Neural cell (in vitro differentiated cells): ENCODE results near the gene ARID1B. TPM values are rescaled to one million over a fixed set of nuclear protein-coding genes. Genes with fewer than 3 reads are reported as not detected.
A peak's percentile ranks its signal among the peaks of the same experiment; 100 is the strongest.

ENCODE experiments used
- H2AFZ ChIP-seq: fragments of 200-600, 300-800 bp; sonication (generic), shearing (Covaris generic); 2 replicates; pipeline ENCODE4 v1.6.0; 2014; ENCODE audit warnings: low read depth, mild to moderate bottlenecking, antibody characterized with exemption, low read length, moderate library complexity
- H3F3A ChIP-seq: fragments of 200-600 bp; shearing (Covaris generic); 2 replicates; pipeline ENCODE4 v1.6.1; 2016; ENCODE audit warnings: mild to moderate bottlenecking, moderate library complexity, mixed read lengths, antibody characterized with exemption, low read length; ENCODE audit not compliant: insufficient read depth, poor library complexity, severe bottlenecking
- H3K27ac ChIP-seq: fragments of 200-600, 300-800 bp; sonication (generic), shearing (Covaris generic); 2 replicates; pipeline ENCODE4 v1.5.1; 2014; ENCODE audit warnings: mild to moderate bottlenecking, low read length, moderate library complexity
- H3K27me3 ChIP-seq: fragments of 300-800, 200-600 bp; sonication (generic), shearing (Covaris generic); 2 replicates; pipeline ENCODE4 v1.6.0; 2014; ENCODE audit warnings: mild to moderate bottlenecking, low read depth, low read length, moderate library complexity; ENCODE audit not compliant: insufficient read depth
- H3K36me3 ChIP-seq: fragments of 300-800, 200-600 bp; sonication (generic), shearing (Covaris generic); 2 replicates; pipeline ENCODE4 v1.5.1; 2014; ENCODE audit warnings: mild to moderate bottlenecking, antibody characterized with exemption, low read length, moderate library complexity; ENCODE audit not compliant: insufficient read depth
- H3K4me2 ChIP-seq: fragments of 300-800, 200-600 bp; sonication (generic), shearing (Covaris generic); 2 replicates; pipeline ENCODE4 v1.6.0; 2014; ENCODE audit warnings: mild to moderate bottlenecking, low read length
- H3K4me3 ChIP-seq: fragments of 300-800, 200-600 bp; sonication (generic), shearing (Covaris generic); 2 replicates; pipeline ENCODE4 v1.5.1; 2014; ENCODE audit warnings: mild to moderate bottlenecking, low read length, moderate library complexity
- H3K79me2 ChIP-seq: fragments of 200-600 bp; shearing (Covaris generic); replicated peaks from 2 replicates; pipeline ENCODE4 v1.6.0; 2014; ENCODE audit warnings: mild to moderate bottlenecking, low read length, moderate library complexity; ENCODE audit not compliant: insufficient read depth
- H3K9ac ChIP-seq: fragments of 300-800, 200-600 bp; sonication (generic), shearing (Covaris generic); 2 replicates; pipeline ENCODE4 v1.6.1; 2016; ENCODE audit warnings: mild to moderate bottlenecking, low read length, mixed read lengths
- H3K9me2 ChIP-seq: fragments of 200-600 bp; shearing (Covaris generic); 2 replicates; pipeline ENCODE4 v1.6.1; 2016; ENCODE audit warnings: mild to moderate bottlenecking, low read length, mixed read lengths; ENCODE audit not compliant: insufficient read depth
- H3K9me3 ChIP-seq: fragments of 200-600, 300-800 bp; sonication (generic), shearing (Covaris generic); 2 replicates; pipeline ENCODE4 v1.6.1; 2016; ENCODE audit warnings: mild to moderate bottlenecking, mixed run types, low read length, moderate library complexity, mixed read lengths
- H4K20me1 ChIP-seq: fragments of 200-600 bp; shearing (Covaris generic); 2 replicates; pipeline ENCODE4 v1.6.1; 2016; ENCODE audit warnings: mild to moderate bottlenecking, mixed run types; ENCODE audit not compliant: insufficient read depth
- EP300 ChIP-seq: fragments of 450-650 bp; conservative IDR thresholded peaks from 2 replicates; pipeline ENCODE4 v1.6.1; 2014; ENCODE audit warnings: antibody characterized with exemption, mild to moderate bottlenecking, moderate library complexity; ENCODE audit not compliant: poor library complexity, severe bottlenecking
- EZH2 ChIP-seq: fragments of 200-600, 300-800 bp; shearing (Covaris generic), sonication (generic); IDR thresholded peaks from 2 replicates; pipeline ENCODE4 v1.6.1; 2014; ENCODE audit warnings: antibody characterized with exemption, low read length, borderline replicate concordance, mild to moderate bottlenecking; ENCODE audit not compliant: insufficient read depth, poor library complexity, severe bottlenecking
- MXI1 ChIP-seq: fragments of 450-650 bp; conservative IDR thresholded peaks from 2 replicates; pipeline ENCODE4 v1.6.1; 2014; ENCODE audit warnings: antibody characterized with exemption, mild to moderate bottlenecking; ENCODE audit not compliant: poor library complexity, severe bottlenecking
- POLR2AphosphoS5 ChIP-seq: IDR thresholded peaks from 2 replicates; pipeline ENCODE4 v1.6.1; 2012
- RAD21 ChIP-seq: fragments of 450-650 bp; conservative IDR thresholded peaks from 2 replicates; pipeline ENCODE4 v1.6.1; 2014; ENCODE audit warnings: antibody characterized with exemption, mild to moderate bottlenecking, moderate library complexity
- SMC3 ChIP-seq: fragments of 450-650 bp; conservative IDR thresholded peaks from 2 replicates; pipeline ENCODE4 v1.6.1; 2014; ENCODE audit warnings: antibody characterized with exemption, mild to moderate bottlenecking, moderate library complexity; ENCODE audit not compliant: poor library complexity
- TAF1 ChIP-seq: IDR thresholded peaks from 2 replicates; pipeline ENCODE4 v1.6.1; 2012; ENCODE audit warnings: low read depth
- polyA plus RNA-seq: library from polyadenylated mRNA; depleted of rRNA; stranded (reverse); fragments of >200 nt; gene quantifications from 2 replicates; pipeline ENCODE4 v1.2.3, GENCODE V29; 2014
- TF ChIP-seq, protein P1 (sequence below): fragments of 450-650 bp; IDR thresholded peaks from 2 replicates; pipeline ENCODE4 v1.5.1; 2014; ENCODE audit warnings: antibody characterized with exemption, mild to moderate bottlenecking, moderate library complexity; ENCODE audit not compliant: poor library complexity, severe bottlenecking
- TF ChIP-seq, protein P2 (sequence below): IDR thresholded peaks from 2 replicates; pipeline ENCODE4 v1.6.1; 2012; ENCODE audit warnings: borderline replicate concordance

Gene ARID1B
- polyA plus RNA-seq, 1 donor from 2014 or later, result 35.0 TPM

DNA sequence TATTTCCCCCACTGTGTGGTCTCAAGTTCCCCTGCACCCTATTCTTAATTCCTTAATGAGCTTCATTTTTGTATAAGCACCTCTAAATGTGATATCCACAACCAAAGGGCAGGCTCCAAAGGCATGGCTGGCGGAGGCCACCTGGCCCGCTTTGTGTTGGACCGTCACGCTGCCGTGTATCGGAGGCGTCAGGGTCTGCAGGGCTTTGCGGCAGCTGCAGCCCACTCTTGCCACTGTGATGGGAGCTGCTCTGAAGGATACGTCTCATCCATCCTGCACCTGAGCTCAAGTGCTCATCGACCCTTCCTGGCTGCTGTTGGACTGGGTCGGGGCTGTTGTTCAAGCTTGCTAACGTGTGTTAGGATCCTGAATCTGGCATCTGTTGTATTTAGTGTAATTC lies 177.6 kb downstream of the ARID1B start:
- H3K79me2 ChIP-seq, result peaks cover 75% of the 10 kb centered on the region

DNA sequence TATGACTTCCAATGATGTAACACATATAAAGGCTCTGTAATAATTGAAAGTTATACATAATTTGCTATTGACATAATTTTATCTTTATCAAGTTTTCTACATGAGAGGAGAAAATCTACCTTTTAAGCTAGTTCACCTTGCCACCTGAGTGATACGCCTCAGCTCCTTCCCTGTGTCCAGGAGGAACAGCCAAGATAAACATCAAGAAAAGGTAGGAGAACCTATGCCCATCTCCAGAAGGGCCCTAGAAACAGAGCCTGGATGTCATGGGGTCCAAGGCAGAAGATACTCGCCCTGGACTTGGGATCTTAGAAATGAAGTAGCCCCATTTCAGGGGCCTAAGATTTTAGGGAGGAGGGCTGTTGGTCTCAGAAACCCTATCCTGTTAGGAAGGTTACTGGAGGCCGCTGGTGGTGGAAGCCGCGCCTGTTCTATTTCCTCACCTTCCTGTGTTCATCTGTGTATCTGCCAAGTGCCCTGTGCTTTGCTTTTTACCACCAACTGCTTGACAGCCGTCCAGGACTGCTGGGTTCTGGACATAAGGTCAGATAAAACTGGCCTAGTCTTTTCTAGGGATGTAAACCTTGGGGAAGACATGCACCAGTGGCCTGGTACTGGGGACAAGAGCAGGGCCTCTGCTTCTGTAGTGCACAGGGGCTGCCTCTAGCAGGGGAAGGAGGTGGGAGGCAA lies 178.5 kb downstream of the ARID1B start:
- H3K4me2 ChIP-seq, result no peak overlapping the region
- H3K9me3 ChIP-seq, result no peaks in the 10 kb centered on the region
- H3K36me3 ChIP-seq, result no peaks in the 10 kb centered on the region
- TF ChIP-seq TAF1 (no peak), EP300 (no peak), SMC3 (no peak)
- peak overlapping the region; percentile 87 for H3K27ac ChIP-seq
- H3K27me3 ChIP-seq, result no peaks in the 10 kb centered on the region
- H3K9ac ChIP-seq, result no peak overlapping the region
- H2AFZ ChIP-seq, result no peak overlapping the region
- no peaks in the 10 kb centered on the region for H4K20me1 ChIP-seq
- peaks cover 72% of the 10 kb centered on the region for H3K79me2 ChIP-seq
- H3K9me2 ChIP-seq, result no peaks in the 10 kb centered on the region
- no peak overlapping the region for H3K4me3 ChIP-seq
- no peaks in the 10 kb centered on the region for H3F3A ChIP-seq

More for the DNA sequence above, 177.6 kb downstream of the ARID1B start:
- TF ChIP-seq, protein P1, sequence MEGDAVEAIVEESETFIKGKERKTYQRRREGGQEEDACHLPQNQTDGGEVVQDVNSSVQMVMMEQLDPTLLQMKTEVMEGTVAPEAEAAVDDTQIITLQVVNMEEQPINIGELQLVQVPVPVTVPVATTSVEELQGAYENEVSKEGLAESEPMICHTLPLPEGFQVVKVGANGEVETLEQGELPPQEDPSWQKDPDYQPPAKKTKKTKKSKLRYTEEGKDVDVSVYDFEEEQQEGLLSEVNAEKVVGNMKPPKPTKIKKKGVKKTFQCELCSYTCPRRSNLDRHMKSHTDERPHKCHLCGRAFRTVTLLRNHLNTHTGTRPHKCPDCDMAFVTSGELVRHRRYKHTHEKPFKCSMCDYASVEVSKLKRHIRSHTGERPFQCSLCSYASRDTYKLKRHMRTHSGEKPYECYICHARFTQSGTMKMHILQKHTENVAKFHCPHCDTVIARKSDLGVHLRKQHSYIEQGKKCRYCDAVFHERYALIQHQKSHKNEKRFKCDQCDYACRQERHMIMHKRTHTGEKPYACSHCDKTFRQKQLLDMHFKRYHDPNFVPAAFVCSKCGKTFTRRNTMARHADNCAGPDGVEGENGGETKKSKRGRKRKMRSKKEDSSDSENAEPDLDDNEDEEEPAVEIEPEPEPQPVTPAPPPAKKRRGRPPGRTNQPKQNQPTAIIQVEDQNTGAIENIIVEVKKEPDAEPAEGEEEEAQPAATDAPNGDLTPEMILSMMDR, result no peak
- TF ChIP-seq MXI1 (no peak), SMC3 (no peak), POLR2AphosphoS5 (no peak), RAD21 (no peak), TAF1 (no peak), EP300 (no peak)
- TF ChIP-seq, protein P2, sequence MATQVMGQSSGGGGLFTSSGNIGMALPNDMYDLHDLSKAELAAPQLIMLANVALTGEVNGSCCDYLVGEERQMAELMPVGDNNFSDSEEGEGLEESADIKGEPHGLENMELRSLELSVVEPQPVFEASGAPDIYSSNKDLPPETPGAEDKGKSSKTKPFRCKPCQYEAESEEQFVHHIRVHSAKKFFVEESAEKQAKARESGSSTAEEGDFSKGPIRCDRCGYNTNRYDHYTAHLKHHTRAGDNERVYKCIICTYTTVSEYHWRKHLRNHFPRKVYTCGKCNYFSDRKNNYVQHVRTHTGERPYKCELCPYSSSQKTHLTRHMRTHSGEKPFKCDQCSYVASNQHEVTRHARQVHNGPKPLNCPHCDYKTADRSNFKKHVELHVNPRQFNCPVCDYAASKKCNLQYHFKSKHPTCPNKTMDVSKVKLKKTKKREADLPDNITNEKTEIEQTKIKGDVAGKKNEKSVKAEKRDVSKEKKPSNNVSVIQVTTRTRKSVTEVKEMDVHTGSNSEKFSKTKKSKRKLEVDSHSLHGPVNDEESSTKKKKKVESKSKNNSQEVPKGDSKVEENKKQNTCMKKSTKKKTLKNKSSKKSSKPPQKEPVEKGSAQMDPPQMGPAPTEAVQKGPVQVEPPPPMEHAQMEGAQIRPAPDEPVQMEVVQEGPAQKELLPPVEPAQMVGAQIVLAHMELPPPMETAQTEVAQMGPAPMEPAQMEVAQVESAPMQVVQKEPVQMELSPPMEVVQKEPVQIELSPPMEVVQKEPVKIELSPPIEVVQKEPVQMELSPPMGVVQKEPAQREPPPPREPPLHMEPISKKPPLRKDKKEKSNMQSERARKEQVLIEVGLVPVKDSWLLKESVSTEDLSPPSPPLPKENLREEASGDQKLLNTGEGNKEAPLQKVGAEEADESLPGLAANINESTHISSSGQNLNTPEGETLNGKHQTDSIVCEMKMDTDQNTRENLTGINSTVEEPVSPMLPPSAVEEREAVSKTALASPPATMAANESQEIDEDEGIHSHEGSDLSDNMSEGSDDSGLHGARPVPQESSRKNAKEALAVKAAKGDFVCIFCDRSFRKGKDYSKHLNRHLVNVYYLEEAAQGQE, result no peak
- Histone ChIP-seq H3K9me3 (no peaks in the 10 kb centered on the region), H3K27ac (peak overlapping the region; percentile 87), H3K4me3 (peak overlapping the region; percentile 59), H4K20me1 (no peaks in the 10 kb centered on the region), H2AFZ (no peak overlapping the region), H3K27me3 (no peaks in the 10 kb centered on the region), H3K4me2 (no peak overlapping the region), H3K36me3 (no peaks in the 10 kb centered on the region), H3K9me2 (no peaks in the 10 kb centered on the region), H3F3A (no peaks in the 10 kb centered on the region), H3K9ac (peak overlapping the region; percentile 1)

DNA sequence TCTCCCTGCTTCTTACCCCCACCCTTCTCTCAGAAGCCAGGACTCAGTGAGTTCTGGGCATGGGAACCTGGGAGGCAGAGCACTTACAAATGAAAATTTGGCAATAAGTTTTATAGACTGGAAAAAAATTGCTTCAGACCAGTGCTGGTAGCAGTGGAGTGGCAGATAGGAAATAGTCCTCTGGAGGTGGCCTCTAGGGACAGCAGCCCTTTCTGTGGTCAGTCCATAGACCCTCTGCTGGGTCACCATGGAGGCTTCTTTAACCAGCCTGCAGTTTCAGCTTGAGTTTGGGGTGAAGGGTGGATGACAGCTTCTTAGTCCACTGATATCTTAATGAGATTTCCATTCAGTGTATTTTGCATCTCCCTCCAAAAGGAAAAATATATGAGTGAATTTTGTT lies 179.1 kb downstream of the ARID1B start:
- no peak overlapping the region for H2AFZ ChIP-seq
- no peak overlapping the region for H3K4me2 ChIP-seq
- no peak for TF ChIP-seq SMC3
- TF ChIP-seq, protein P1, result no peak
- TF ChIP-seq RAD21, result no peak
- TF ChIP-seq EZH2, result no peak
- no peak for TF ChIP-seq TAF1
- TF ChIP-seq, protein P2, result no peak
- TF ChIP-seq MXI1, result no peak
- no peak for TF ChIP-seq EP300
- no peak for TF ChIP-seq POLR2AphosphoS5
- H3K79me2 ChIP-seq, result peaks cover 72% of the 10 kb centered on the region
- no peaks in the 10 kb centered on the region for H3K27me3 ChIP-seq
- H3F3A ChIP-seq, result no peaks in the 10 kb centered on the region
- no peak overlapping the region for H3K4me3 ChIP-seq
- H4K20me1 ChIP-seq, result no peaks in the 10 kb centered on the region
- no peaks in the 10 kb centered on the region for H3K9me2 ChIP-seq
- H3K9me3 ChIP-seq, result no peaks in the 10 kb centered on the region
- no peak overlapping the region for H3K27ac ChIP-seq
- H3K36me3 ChIP-seq, result no peaks in the 10 kb centered on the region
- no peak overlapping the region for H3K9ac ChIP-seq
